SK-N-MC (cell line): ENCODE results near the gene CDH24.

ENCODE experiments used
- DNase-seq: peaks from one replicate; pipeline ENCODE4 v3.0.0-alpha.2; 2011; ENCODE audit warnings: low read depth, low spot score
- H3K27ac ChIP-seq: fragments of 200-600 bp; sonication (generic); 2 replicates; pipeline ENCODE4 v1.5.1; 2016; ENCODE audit warnings: mixed run types
- H3K36me3 ChIP-seq: fragments of 200-600 bp; sonication (generic); 2 replicates; pipeline ENCODE4 v1.6.1; 2017; ENCODE audit warnings: antibody characterized with exemption, low read length, mixed read lengths; ENCODE audit not compliant: insufficient read depth
- H3K4me3 ChIP-seq: fragments of 200-600 bp; sonication (generic); 2 replicates; pipeline ENCODE4 v1.5.1; 2016
- H3K9ac ChIP-seq: fragments of 200-600 bp; sonication (generic); 2 replicates; pipeline ENCODE4 v1.8.0; 2017; ENCODE audit warnings: mixed run types, mixed read lengths; ENCODE audit not compliant: insufficient read length
- H3K9me3 ChIP-seq: fragments of 200-600 bp; sonication (generic); 2 replicates; pipeline ENCODE4 v1.6.1; 2017; ENCODE audit warnings: low read depth, mild to moderate bottlenecking, antibody characterized with exemption, low read length, moderate library complexity, mixed read lengths
- EZH2 ChIP-seq: fragments of 200-600 bp; sonication (generic); IDR thresholded peaks from one replicate; pipeline ENCODE4 v1.6.1; 2017; ENCODE audit warnings: antibody characterized with exemption
- FOXP2 ChIP-seq: optimal IDR thresholded peaks from 2 replicates; pipeline ENCODE3; 2011; ENCODE audit warnings: mild to moderate bottlenecking, moderate library complexity; ENCODE audit not compliant: insufficient read depth; ENCODE audit errors: extremely low read length, control extremely low read depth
- POLR2AphosphoS5 ChIP-seq: IDR thresholded peaks from 2 replicates; pipeline ENCODE4 v1.6.1; 2012; ENCODE audit warnings: mild to moderate bottlenecking, low read depth, low read length, borderline replicate concordance

CDH24 gene

DNA sequence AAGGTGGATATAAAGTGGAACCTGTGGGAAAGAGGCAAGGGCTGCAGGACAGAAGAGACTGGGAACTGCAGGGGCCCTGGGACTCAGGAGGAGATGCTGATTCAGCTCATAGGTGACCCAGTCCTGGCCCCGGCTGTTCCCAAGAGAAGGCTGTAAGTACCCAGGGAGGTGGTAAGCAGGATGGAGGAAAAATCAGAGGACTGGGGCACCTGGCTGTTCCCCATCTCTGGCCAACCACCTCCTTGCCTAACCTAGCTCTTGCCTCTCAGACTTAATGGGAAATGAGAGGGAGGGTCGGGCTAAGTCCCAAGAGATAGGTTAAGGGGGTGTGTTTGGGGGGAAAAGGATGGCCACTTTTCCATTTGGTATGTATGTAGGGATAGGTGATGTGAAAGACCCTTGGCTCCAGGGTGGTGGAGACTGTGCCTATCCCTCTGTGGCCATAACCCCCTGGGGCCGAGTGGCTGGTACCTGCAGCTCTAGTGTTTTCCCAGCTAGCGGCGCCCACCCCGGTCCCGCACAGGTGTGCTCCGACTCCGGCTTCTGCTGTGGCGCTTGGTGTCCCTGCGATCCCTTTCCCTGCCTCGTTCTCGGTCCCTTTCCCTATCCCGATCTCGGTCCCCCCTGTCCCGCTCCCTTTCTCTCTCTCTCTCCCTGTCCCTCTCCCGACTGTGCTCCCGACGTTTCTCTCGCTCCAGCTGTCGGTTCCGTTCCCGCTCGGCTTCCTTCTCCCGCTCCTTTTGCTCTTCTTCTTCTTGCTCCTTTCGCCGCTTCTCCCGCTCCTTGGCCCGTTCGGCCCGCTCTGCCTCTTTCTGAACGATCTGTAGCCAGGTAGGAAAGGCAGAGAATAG lies 1.6 kb upstream of the CDH24 start:
- Histone ChIP-seq H3K9ac (no peak overlapping the region), H3K9me3 (no peaks in the 10 kb centered on the region), H3K36me3 (peaks cover 44% of the 10 kb centered on the region), H3K4me3 (no peak overlapping the region), H3K27ac (peak overlapping the region; percentile 68)
- DNase-seq: no peak
- TF ChIP-seq FOXP2: no peak
- TF ChIP-seq EZH2: no peak
- TF ChIP-seq POLR2AphosphoS5: no peak

- Histone ChIP-seq H3K4me3 (peak overlapping the region; percentile 87), H3K9ac (peak overlapping the region; percentile 53), H3K27ac (peak overlapping the region; percentile 68; the same call in 1 of the 2 replicates), H3K9me3 (no peaks in the 10 kb centered on the region), H3K36me3 (peaks cover 35% of the 10 kb centered on the region)
- TF ChIP-seq POLR2AphosphoS5 (peak; percentile 69), EZH2 (no peak), FOXP2 (no peak)
- no peak for DNase-seq
Observed at GRCh38 chr14:23057757-23058653, 685 bp upstream of the CDH24 start.

- no peak for DNase-seq
- H3K4me3 ChIP-seq: peak overlapping the region; percentile 87
- no peaks in the 10 kb centered on the region for H3K9me3 ChIP-seq
- no peak for TF ChIP-seq POLR2AphosphoS5
- TF ChIP-seq FOXP2: no peak
- H3K36me3 ChIP-seq: peaks cover 23% of the 10 kb centered on the region
- no peak overlapping the region for H3K27ac ChIP-seq
- H3K9ac ChIP-seq: peak overlapping the region; percentile 67
Observed at GRCh38 chr14:23056145-23056955, 970 bp downstream of the CDH24 start.

- H3K9ac ChIP-seq: no peak overlapping the region
- H3K36me3 ChIP-seq: peaks cover 16% of the 10 kb centered on the region
- no peak overlapping the region; the same call in 1 of the 2 replicates for H3K4me3 ChIP-seq
- DNase-seq: no peak
- H3K9me3 ChIP-seq: no peaks in the 10 kb centered on the region
- TF ChIP-seq POLR2AphosphoS5: no peak
- no peak for TF ChIP-seq FOXP2
- no peak for TF ChIP-seq EZH2
- no peak overlapping the region for H3K27ac ChIP-seq
Observed at GRCh38 chr14:23055621-23056144, 1.6 kb downstream of the CDH24 start.

GRCh38 chr14:23055147-23055550 lies 2.2 kb downstream of the CDH24 start:
- no peak for TF ChIP-seq EZH2
- no peak for TF ChIP-seq FOXP2
- no peak for TF ChIP-seq POLR2AphosphoS5
- DNase-seq: no peak
- peaks cover 11% of the 10 kb centered on the region; the same call in 1 of the 2 replicates for H3K36me3 ChIP-seq
- no peak overlapping the region for H3K27ac ChIP-seq
- no peak overlapping the region for H3K9ac ChIP-seq
- H3K4me3 ChIP-seq: no peak overlapping the region
- no peaks in the 10 kb centered on the region for H3K9me3 ChIP-seq

DNA sequence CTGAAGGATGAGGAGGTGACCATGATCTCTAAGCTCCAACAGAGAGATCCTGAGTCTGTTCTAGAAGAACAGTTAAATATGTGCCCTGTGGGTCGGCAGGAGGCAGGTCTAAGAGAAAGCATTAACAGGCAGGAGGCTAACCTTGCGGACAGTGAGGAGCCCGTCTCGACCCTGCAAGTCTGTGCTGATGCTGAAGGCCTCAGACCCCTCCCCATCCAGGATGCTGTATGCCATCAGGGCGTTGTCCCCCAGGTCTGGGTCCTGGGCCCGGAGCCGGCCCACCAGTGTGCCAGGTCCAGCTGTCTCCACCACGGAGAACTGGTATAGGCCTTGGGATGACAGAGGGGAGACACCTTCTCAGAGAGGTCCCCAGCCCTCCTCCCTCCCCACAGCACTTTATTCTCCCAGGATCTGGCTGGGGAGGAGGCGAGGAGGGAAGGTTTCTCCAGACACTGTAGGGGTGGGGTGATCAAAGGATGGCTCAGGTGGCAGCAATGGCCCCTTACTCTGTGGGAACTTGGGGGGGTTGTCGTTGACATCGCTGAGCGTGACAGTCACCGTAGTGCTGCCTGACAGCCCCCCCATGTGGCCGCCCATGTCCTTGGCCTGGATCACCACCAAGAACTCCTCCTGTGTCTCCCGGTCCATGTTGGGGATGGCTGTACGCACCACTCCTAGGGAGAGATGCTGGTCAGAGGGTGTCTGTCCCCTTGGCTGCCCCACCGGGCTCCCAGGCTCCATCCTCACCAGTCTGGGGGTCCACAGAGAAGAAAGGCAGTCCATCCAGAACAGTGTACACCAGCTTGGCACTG lies 3.1 kb downstream of the CDH24 start:
- Histone ChIP-seq H3K27ac (no peak overlapping the region), H3K36me3 (peaks cover 6% of the 10 kb centered on the region; the same call in 1 of the 2 replicates), H3K9me3 (no peaks in the 10 kb centered on the region), H3K4me3 (no peak overlapping the region), H3K9ac (no peak overlapping the region)
- DNase-seq: no peak
- TF ChIP-seq EZH2 (no peak), FOXP2 (no peak), POLR2AphosphoS5 (no peak)

GRCh38 chr14:23053426-23053825 lies 3.9 kb downstream of the CDH24 start:
- no peak overlapping the region for H3K4me3 ChIP-seq
- H3K9ac ChIP-seq: no peak overlapping the region

More at GRCh38 chr14:23053426-23053825, 3.9 kb downstream of the CDH24 start:
- TF ChIP-seq POLR2AphosphoS5 (no peak), EZH2 (no peak), FOXP2 (no peak)
- H3K36me3 ChIP-seq: no peaks in the 10 kb centered on the region
- DNase-seq: no peak
- H3K9me3 ChIP-seq: no peaks in the 10 kb centered on the region
- no peak overlapping the region for H3K27ac ChIP-seq
